OCI-LY1 (cell line): ENCODE results near the gene LRMDA.

Source experiments
- H2AFZ ChIP-seq: fragments of 200-600 bp; sonication (generic), shearing (Covaris generic); 2 replicates; pipeline ENCODE4 v1.6.0; 2014; ENCODE audit warnings: antibody characterized with exemption, mild to moderate bottlenecking, low read length
- H3F3A ChIP-seq: fragments of 200-600 bp; sonication (generic), shearing (Covaris generic); 2 replicates; pipeline ENCODE4 v1.6.0; 2014; ENCODE audit warnings: mild to moderate bottlenecking, antibody characterized with exemption, low read length, moderate library complexity; ENCODE audit not compliant: insufficient read depth
- H3K27ac ChIP-seq: fragments of 200-600 bp; sonication (generic); 2 replicates; pipeline ENCODE4 v1.5.1; 2014; ENCODE audit warnings: low read length, mixed run types, mild to moderate bottlenecking, low read depth; ENCODE audit not compliant: poor library complexity, severe bottlenecking
- H3K27me3 ChIP-seq: fragments of 200-600 bp; sonication (generic); 2 replicates; pipeline ENCODE4 v1.6.0; 2014; ENCODE audit warnings: antibody characterized with exemption, mild to moderate bottlenecking, low read length, moderate library complexity; ENCODE audit not compliant: insufficient read depth
- H3K36me3 ChIP-seq: fragments of 200-600 bp; sonication (generic); 2 replicates; pipeline ENCODE4 v1.6.1; 2014; ENCODE audit warnings: mild to moderate bottlenecking, antibody characterized with exemption, low read length, moderate library complexity, mixed read lengths; ENCODE audit not compliant: insufficient read depth
- H3K4me1 ChIP-seq: fragments of 200-600 bp; sonication (generic); 2 replicates; pipeline ENCODE4 v1.5.1; 2014; ENCODE audit warnings: mild to moderate bottlenecking, low read length, moderate library complexity; ENCODE audit not compliant: insufficient read depth, severe bottlenecking
- H3K4me2 ChIP-seq: fragments of 200-600 bp; sonication (generic), shearing (Covaris generic); 2 replicates; pipeline ENCODE4 v1.6.1; 2014; ENCODE audit warnings: low read length
- H3K4me3 ChIP-seq: fragments of 200-600 bp; sonication (generic); 2 replicates; pipeline ENCODE4 v1.5.1; 2014; ENCODE audit warnings: low read length, low read depth, mild to moderate bottlenecking, mixed read lengths; ENCODE audit not compliant: poor library complexity, severe bottlenecking
- H3K79me2 ChIP-seq: fragments of 200-600 bp; shearing (Covaris generic); 2 replicates; pipeline ENCODE4 v1.6.1; 2016; ENCODE audit warnings: mixed run types, low read length, mixed read lengths; ENCODE audit not compliant: insufficient read depth
- H3K9ac ChIP-seq: fragments of 200-600 bp; sonication (generic), shearing (Covaris generic); 2 replicates; pipeline ENCODE4 v1.6.1; 2014; ENCODE audit warnings: mild to moderate bottlenecking, low read length, mixed read lengths
- H3K9me2 ChIP-seq: fragments of 200-600 bp; sonication (generic), shearing (Covaris generic); 2 replicates; pipeline ENCODE4 v1.6.1; 2014; ENCODE audit warnings: low read depth, mild to moderate bottlenecking, low read length, mixed read lengths
- H3K9me3 ChIP-seq: fragments of 200-600 bp; shearing (Covaris generic); 2 replicates; pipeline ENCODE4 v1.6.1; 2014; ENCODE audit warnings: low read length, mixed read lengths
- H4K20me1 ChIP-seq: fragments of 200-600 bp; sonication (generic), shearing (Covaris generic); 2 replicates; pipeline ENCODE4 v1.6.0; 2016; ENCODE audit warnings: mild to moderate bottlenecking, low read length; ENCODE audit not compliant: insufficient read depth
- CTCF ChIP-seq: fragments of 200-600 bp; sonication (generic), shearing (Covaris generic); IDR thresholded peaks from 2 replicates; pipeline ENCODE4 v1.5.1; 2017; ENCODE audit warnings: mild to moderate bottlenecking, antibody characterized with exemption, low read length, moderate library complexity, mixed read lengths
- EZH2 ChIP-seq: fragments of 200-600 bp; sonication (generic), shearing (Covaris generic); IDR thresholded peaks from 2 replicates; pipeline ENCODE4 v1.8.0; 2017; ENCODE audit warnings: borderline replicate concordance, mixed run types, mild to moderate bottlenecking, antibody characterized with exemption, low read length, moderate library complexity, mixed read lengths

LRMDA gene

GRCh38 chr10:75772153-75772887, 340.9 kb downstream of the LRMDA start:
- Histone ChIP-seq H3K4me1 (no peaks in the 10 kb centered on the region), H3K9me3 (no peaks in the 10 kb centered on the region), H3K4me3 (peak overlapping the region; percentile 24), H2AFZ (peak overlapping the region; percentile 74; the same call in 1 of the 2 replicates), H3K27ac (no peak overlapping the region), H4K20me1 (no peaks in the 10 kb centered on the region), H3K36me3 (no peaks in the 10 kb centered on the region), H3F3A (no peaks in the 10 kb centered on the region), H3K79me2 (no peaks in the 10 kb centered on the region), H3K9ac (no peak overlapping the region), H3K9me2 (no peaks in the 10 kb centered on the region), H3K4me2 (peak overlapping the region; percentile 61), H3K27me3 (no peaks in the 10 kb centered on the region)
- TF ChIP-seq CTCF (no peak), EZH2 (no peak)

- H3K4me1 ChIP-seq = no peaks in the 10 kb centered on the region
- no peaks in the 10 kb centered on the region for H3K36me3 ChIP-seq
- H3K27me3 ChIP-seq = no peaks in the 10 kb centered on the region
- no peaks in the 10 kb centered on the region for H3F3A ChIP-seq
- no peaks in the 10 kb centered on the region for H4K20me1 ChIP-seq
- H3K27ac ChIP-seq = no peak overlapping the region
- H3K9me3 ChIP-seq = no peaks in the 10 kb centered on the region
- H2AFZ ChIP-seq = no peak overlapping the region
- no peak for TF ChIP-seq CTCF
- no peak for TF ChIP-seq EZH2
- no peak overlapping the region for H3K9ac ChIP-seq
- H3K9me2 ChIP-seq = no peaks in the 10 kb centered on the region
- H3K79me2 ChIP-seq = no peaks in the 10 kb centered on the region
- H3K4me2 ChIP-seq = no peak overlapping the region
- no peak overlapping the region for H3K4me3 ChIP-seq
Measured at GRCh38 chr10:75773231-75773780, 341.9 kb downstream of the LRMDA start.

- Histone ChIP-seq H3K9me2 (no peaks in the 10 kb centered on the region), H3K79me2 (no peaks in the 10 kb centered on the region), H3K27ac (no peak overlapping the region), H3K4me1 (no peaks in the 10 kb centered on the region), H3K36me3 (no peaks in the 10 kb centered on the region), H3F3A (no peaks in the 10 kb centered on the region), H3K9me3 (no peaks in the 10 kb centered on the region), H3K27me3 (no peaks in the 10 kb centered on the region), H3K4me2 (no peak overlapping the region), H4K20me1 (no peaks in the 10 kb centered on the region), H2AFZ (no peak overlapping the region), H3K9ac (no peak overlapping the region), H3K4me3 (no peak overlapping the region)
- TF ChIP-seq CTCF = no peak
- no peak for TF ChIP-seq EZH2
Measured at GRCh38 chr10:75773813-75774782, 342.7 kb downstream of the LRMDA start.
